PC-3 (cell line): ENCODE data around the gene CACNA1C. TPM values are rescaled to one million over a fixed set of nuclear protein-coding genes. Genes with fewer than 3 reads are reported as not detected.

Experiments used
- ATAC-seq: fragments of 200-7000 bp; cut with Tn5 transposase; 2 replicates; pipeline ENCODE4 v1.9.1; 2020; ENCODE audit warnings: mild to moderate bottlenecking, moderate library complexity
- BruUV-seq: library from RNA; stranded (reverse); fragments of 400-500 nt; replicated peaks from 2 replicates; lab custom pipeline; 2021; lab: Mats Ljungman, UMichigan
- CTCF ChIA-PET: fragments of 300-600 bp; sonication (Branson Sonifier 250); formaldehyde crosslinking; loops from one replicate; lab custom pipeline; 2022; ENCODE audit warnings: antibody characterized with exemption; lab: Charles Lee
- POLR2A ChIA-PET: fragments of 300-600 bp; sonication (Branson Sonifier 250); formaldehyde crosslinking; loops from one replicate; lab custom pipeline; 2022; ENCODE audit warnings: antibody characterized with exemption; ENCODE audit not compliant: unreplicated experiment; lab: Charles Lee
- DNase-seq: peaks from one replicate; pipeline ENCODE4 v3.0.0-alpha.2; 2015
- H2AFZ ChIP-seq: fragments of 300-600 bp; sonication (generic); 2 replicates; pipeline ENCODE4 v1.6.0; 2016; ENCODE audit warnings: antibody characterized with exemption, low read length
- H3F3A ChIP-seq: fragments of 300-600 bp; sonication (generic); one replicate; pipeline ENCODE4 v1.6.0; 2017; ENCODE audit warnings: antibody characterized with exemption, low read length, control low read depth, mild to moderate bottlenecking; ENCODE audit not compliant: unreplicated experiment
- H3K27ac ChIP-seq: fragments of 300-600 bp; sonication (generic); 2 replicates; pipeline ENCODE4 v1.5.1; 2016; ENCODE audit warnings: mild to moderate bottlenecking, low read length
- H3K27me3 ChIP-seq: fragments of 300-600 bp; sonication (generic); 2 replicates; pipeline ENCODE4 v1.6.1; 2016; ENCODE audit warnings: low read length, mixed read lengths
- H3K36me3 ChIP-seq: fragments of 300-600 bp; sonication (generic); 2 replicates; pipeline ENCODE4 v1.6.1; 2016; ENCODE audit warnings: low read depth, mixed run types, low read length, mixed read lengths
- H3K4me1 ChIP-seq: fragments of 300-600 bp; sonication (generic); 2 replicates; pipeline ENCODE4 v1.5.1; 2016; ENCODE audit warnings: low read length; ENCODE audit not compliant: insufficient read depth
- H3K4me2 ChIP-seq: fragments of 300-600 bp; sonication (generic); 2 replicates; pipeline ENCODE4 v1.6.0; 2016; ENCODE audit warnings: low read length
- H3K4me3 ChIP-seq: fragments of 300-600 bp; sonication (generic); 2 replicates; pipeline ENCODE4 v1.5.1; 2016; ENCODE audit warnings: mild to moderate bottlenecking, low read length, mixed read lengths
- H3K79me2 ChIP-seq: fragments of 300-600 bp; sonication (generic); 2 replicates; pipeline ENCODE4 v1.6.1; 2017; ENCODE audit warnings: low read length, mixed read lengths
- H3K9ac ChIP-seq: fragments of 300-600 bp; sonication (generic); 2 replicates; pipeline ENCODE4 v1.6.0; 2016; ENCODE audit warnings: mild to moderate bottlenecking, low read length
- H3K9me2 ChIP-seq: fragments of 300-600 bp; sonication (generic); replicated peaks from 2 replicates; pipeline ENCODE4 v1.6.1; 2016; ENCODE audit warnings: mixed run types, low read length, mixed read lengths
- H3K9me3 ChIP-seq: fragments of 300-600 bp; sonication (generic); 2 replicates; pipeline ENCODE4 v1.6.1; 2016; ENCODE audit warnings: low read length, mixed read lengths
- H4K20me1 ChIP-seq: fragments of 300-600 bp; sonication (generic); 2 replicates; pipeline ENCODE4 v1.6.1; 2016; ENCODE audit warnings: low read length, mixed read lengths
- CTCF ChIP-seq: fragments of 300-600 bp; sonication (generic); conservative IDR thresholded peaks from 2 replicates; pipeline ENCODE4 v1.5.1; 2017; ENCODE audit warnings: antibody characterized with exemption, low read depth, mild to moderate bottlenecking, low read length
- EZH2 ChIP-seq: fragments of 300-600 bp; sonication (generic); IDR thresholded peaks from one replicate; pipeline ENCODE4 v1.6.1; 2017; ENCODE audit warnings: antibody characterized with exemption, mild to moderate bottlenecking, low read length; ENCODE audit not compliant: unreplicated experiment
- EZH2phosphoT487 ChIP-seq: fragments of 300-600 bp; sonication (generic); IDR thresholded peaks from 2 replicates; pipeline ENCODE4 v1.6.1; 2018; ENCODE audit warnings: mild to moderate bottlenecking, antibody characterized with exemption, low read length, borderline replicate concordance
- intact Hi-C: fragments of 100-400 bp; cut with micrococcal nuclease; formaldehyde crosslinking; loops from 2 replicates; pipeline ENCODE4 v1.9.0; 2023
- total RNA-seq: library from RNA; depleted of rRNA; stranded (reverse); fragments of >200 nt; gene quantifications from 2 replicates; pipeline ENCODE4 v1.2.3, GENCODE V29; 2014

CACNA1C gene
- total RNA-seq, 1 experiment from 2014 or later, result not detected

- H3F3A ChIP-seq, result no peaks in the 10 kb centered on the region
- no peak overlapping the region for H2AFZ ChIP-seq
- no peak for ATAC-seq
- no peaks in the 10 kb centered on the region for H4K20me1 ChIP-seq
- no peaks in the 10 kb centered on the region for H3K79me2 ChIP-seq
- TF ChIP-seq CTCF (no peak), EZH2phosphoT487 (no peak)
- H3K4me3 ChIP-seq, result no peak overlapping the region
- no peaks in the 10 kb centered on the region for H3K4me1 ChIP-seq
- H3K9me2 ChIP-seq, result no peaks in the 10 kb centered on the region
- no peak overlapping the region for H3K27ac ChIP-seq
- intact Hi-C loops, result no loop called here
- no TSS peak for BruUV-seq
- H3K9me3 ChIP-seq, result no peaks in the 10 kb centered on the region
- H3K36me3 ChIP-seq, result no peaks in the 10 kb centered on the region
- H3K4me2 ChIP-seq, result no peak overlapping the region
- POLR2A ChIA-PET, result no interaction called here
- H3K27me3 ChIP-seq, result peaks cover 41% of the 10 kb centered on the region
- no peak overlapping the region for H3K9ac ChIP-seq
- no peak for DNase-seq
- CTCF ChIA-PET, result no interaction called here
These were observed 168.3 kb downstream of the CACNA1C start for GRCh38 chr12:2221030-2221621.

GRCh38 chr12:2222691-2223090 is 169.9 kb downstream of the CACNA1C start:
- peaks cover 44% of the 10 kb centered on the region for H3K27me3 ChIP-seq
- BruUV-seq, result no TSS peak
- H3K27ac ChIP-seq, result no peak overlapping the region
- DNase-seq (no peak), ATAC-seq (no peak)
- no peak overlapping the region for H3K9ac ChIP-seq
- no peaks in the 10 kb centered on the region for H3K36me3 ChIP-seq
- H3K9me2 ChIP-seq, result no peaks in the 10 kb centered on the region
- H3K79me2 ChIP-seq, result no peaks in the 10 kb centered on the region
- H3K4me1 ChIP-seq, result no peaks in the 10 kb centered on the region
- POLR2A ChIA-PET, result no interaction called here
- intact Hi-C loops, result no loop called here
- H3K4me2 ChIP-seq, result no peak overlapping the region
- no peak for TF ChIP-seq CTCF
- TF ChIP-seq EZH2, result no peak
- no peak for TF ChIP-seq EZH2phosphoT487
- no peaks in the 10 kb centered on the region for H4K20me1 ChIP-seq
- H3F3A ChIP-seq, result no peaks in the 10 kb centered on the region
- no peak overlapping the region for H2AFZ ChIP-seq
- H3K9me3 ChIP-seq, result no peaks in the 10 kb centered on the region
- CTCF ChIA-PET, result no interaction called here
- no peak overlapping the region for H3K4me3 ChIP-seq

GRCh38 chr12:2224961-2225360 is 172.2 kb downstream of the CACNA1C start:
- Histone ChIP-seq H3K4me3 (no peak overlapping the region), H3K9me3 (no peaks in the 10 kb centered on the region), H3K4me2 (no peak overlapping the region), H3K9me2 (no peaks in the 10 kb centered on the region), H3K79me2 (no peaks in the 10 kb centered on the region), H3K36me3 (no peaks in the 10 kb centered on the region), H4K20me1 (no peaks in the 10 kb centered on the region), H3K4me1 (no peaks in the 10 kb centered on the region), H3K27me3 (peaks cover 28% of the 10 kb centered on the region), H3K27ac (no peak overlapping the region), H2AFZ (no peak overlapping the region), H3K9ac (no peak overlapping the region), H3F3A (no peaks in the 10 kb centered on the region)
- DNase-seq (no peak), ATAC-seq (no peak)
- POLR2A ChIA-PET, result interaction anchor here (0.6 kb wide), 1 partner anchor 85 kb away, joined by 3 read pairs; no protein-coding TSS in a partner anchor
- intact Hi-C loops, result no loop called here
- no TSS peak for BruUV-seq
- CTCF ChIA-PET, result no interaction called here
- TF ChIP-seq EZH2phosphoT487 (no peak), CTCF (no peak), EZH2 (no peak)
